Kidney epithelial cell (primary cell): ENCODE results near the gene DPEP3. TPM values are rescaled to one million over a fixed set of nuclear protein-coding genes. Genes with fewer than 3 reads are reported as not detected.
"Not testable (repeated sequence)": the region's sequence is repeated elsewhere in the genome, so short reads cannot be mapped to it uniquely, and the experiment has no call there.

Experiments used
- DNase-seq: peaks from one replicate; pipeline ENCODE4 v3.0.0-alpha.2; 2010; ENCODE audit warnings: low read depth
- H3K27me3 ChIP-seq: 2 replicates; pipeline ENCODE4 v1.6.0; 2011; ENCODE audit warnings: low read length; ENCODE audit not compliant: control insufficient read depth, insufficient read depth
- H3K36me3 ChIP-seq: 2 replicates; pipeline ENCODE4 v1.5.1; 2011; ENCODE audit warnings: low read length; ENCODE audit not compliant: control insufficient read depth, insufficient read depth
- H3K4me3 ChIP-seq: 2 replicates; pipeline ENCODE4 v1.5.1; 2011; ENCODE audit warnings: low read depth, mild to moderate bottlenecking, control low read depth, low read length
- total RNA-seq: library from RNA; depleted of rRNA; stranded (reverse); fragments of >200 nt; gene quantifications from 2 replicates; pipeline ENCODE4 v1.2.3, GENCODE V29; 2015
- TF ChIP-seq, protein P1 (sequence below): IDR thresholded peaks from 2 replicates; pipeline ENCODE4 v1.5.1; 2011; ENCODE audit warnings: mild to moderate bottlenecking, moderate library complexity, low read length, control low read depth, inconsistent platforms; ENCODE audit not compliant: insufficient read depth, poor library complexity, severe bottlenecking

The DPEP3 gene
- total RNA-seq, 1 donor from 2014 or later, result not detected

DNA sequence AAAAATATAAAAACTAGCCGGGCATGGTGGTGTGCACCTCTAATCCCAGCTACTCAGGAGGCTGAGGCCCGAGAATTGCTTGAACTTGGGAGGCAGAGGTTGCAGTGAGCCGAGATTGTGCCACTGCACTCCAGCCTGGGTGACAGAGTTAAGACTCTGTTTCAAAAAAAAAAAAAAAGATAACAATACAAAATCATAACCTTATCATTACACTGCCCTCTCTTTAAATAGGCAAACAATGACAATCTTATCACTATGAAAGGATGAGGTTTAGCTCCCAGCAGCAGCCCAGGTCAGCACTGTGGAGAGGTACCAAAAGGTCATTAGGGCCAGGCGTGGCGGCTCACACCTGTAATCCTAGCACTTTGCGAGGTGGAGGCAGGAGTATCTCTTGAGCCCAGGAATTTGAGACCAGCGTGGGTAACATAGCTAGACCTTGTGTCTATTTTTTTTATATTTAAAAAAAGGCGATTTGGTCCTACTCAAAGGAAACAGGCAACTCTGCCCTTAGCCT is 38.9 kb upstream of the DPEP3 start:
- H3K4me3 ChIP-seq, result no peak overlapping the region
- H3K36me3 ChIP-seq, result no peaks in the 10 kb centered on the region
- TF ChIP-seq, protein P1, sequence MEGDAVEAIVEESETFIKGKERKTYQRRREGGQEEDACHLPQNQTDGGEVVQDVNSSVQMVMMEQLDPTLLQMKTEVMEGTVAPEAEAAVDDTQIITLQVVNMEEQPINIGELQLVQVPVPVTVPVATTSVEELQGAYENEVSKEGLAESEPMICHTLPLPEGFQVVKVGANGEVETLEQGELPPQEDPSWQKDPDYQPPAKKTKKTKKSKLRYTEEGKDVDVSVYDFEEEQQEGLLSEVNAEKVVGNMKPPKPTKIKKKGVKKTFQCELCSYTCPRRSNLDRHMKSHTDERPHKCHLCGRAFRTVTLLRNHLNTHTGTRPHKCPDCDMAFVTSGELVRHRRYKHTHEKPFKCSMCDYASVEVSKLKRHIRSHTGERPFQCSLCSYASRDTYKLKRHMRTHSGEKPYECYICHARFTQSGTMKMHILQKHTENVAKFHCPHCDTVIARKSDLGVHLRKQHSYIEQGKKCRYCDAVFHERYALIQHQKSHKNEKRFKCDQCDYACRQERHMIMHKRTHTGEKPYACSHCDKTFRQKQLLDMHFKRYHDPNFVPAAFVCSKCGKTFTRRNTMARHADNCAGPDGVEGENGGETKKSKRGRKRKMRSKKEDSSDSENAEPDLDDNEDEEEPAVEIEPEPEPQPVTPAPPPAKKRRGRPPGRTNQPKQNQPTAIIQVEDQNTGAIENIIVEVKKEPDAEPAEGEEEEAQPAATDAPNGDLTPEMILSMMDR, result no peak
- no peak for DNase-seq
- no peaks in the 10 kb centered on the region for H3K27me3 ChIP-seq

DNA sequence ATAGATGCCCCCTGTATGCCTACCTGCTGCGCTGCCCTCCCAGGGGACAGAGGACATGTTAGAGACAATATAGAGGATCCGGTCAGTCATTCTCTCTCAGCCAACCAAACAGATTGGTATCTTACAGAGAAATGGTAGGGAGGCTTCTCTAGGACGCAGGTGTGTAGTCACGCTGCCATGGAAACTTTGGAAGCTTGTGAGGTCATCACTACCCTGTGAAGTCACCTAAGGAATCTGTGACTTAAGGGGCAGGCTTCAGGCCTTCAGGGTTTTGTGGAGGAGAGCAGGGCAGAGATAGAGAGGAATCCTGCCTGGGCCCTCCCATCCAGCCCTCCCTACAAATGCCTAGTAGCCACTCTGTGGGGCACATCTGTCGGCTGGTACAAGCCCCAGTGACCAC is 35.4 kb upstream of the DPEP3 start, which contains the start of gene DPEP2NB:
DPEP2NB (minus strand) TSS at position 231 of the 400 bp plus-strand sequence; CDS start at position 90, 141 bp downstream.
- H3K4me3 ChIP-seq, result no peak within 1 kb of the TSS
- no peak for DNase-seq
- no peaks in the 10 kb centered on the region for H3K27me3 ChIP-seq

DNA sequence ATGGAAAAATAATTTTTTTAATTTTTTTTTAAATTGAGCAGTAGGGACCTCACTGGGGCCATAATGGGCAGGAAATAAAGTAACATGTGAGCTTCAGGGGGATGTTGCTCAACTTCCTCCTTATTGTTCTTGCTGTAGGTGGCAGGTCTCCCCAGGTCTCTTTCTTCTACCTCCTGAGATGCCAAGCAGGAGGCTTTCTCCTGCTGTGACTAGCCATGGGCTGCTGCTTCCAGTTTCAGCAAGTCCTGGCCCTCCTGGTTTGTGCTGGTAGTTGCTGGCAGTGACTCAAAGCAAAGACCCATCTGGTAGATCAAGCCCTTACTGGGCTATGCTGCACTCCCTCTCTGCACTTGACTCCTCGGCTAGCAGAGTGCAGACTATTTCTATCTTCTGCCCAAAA is 33.1 kb upstream of the DPEP3 start:
- Histone ChIP-seq H3K36me3 (no peaks in the 10 kb centered on the region), H3K27me3 (no peaks in the 10 kb centered on the region), H3K4me3 (no peak overlapping the region)
- DNase-seq, result no peak
- TF ChIP-seq, protein P1, result no peak

More for the DNA sequence above, 35.4 kb upstream of the DPEP3 start, which contains the start of gene DPEP2NB:
- H3K36me3 ChIP-seq, result no peaks in the 10 kb centered on the region
- TF ChIP-seq, protein P1, result no peak

DNA sequence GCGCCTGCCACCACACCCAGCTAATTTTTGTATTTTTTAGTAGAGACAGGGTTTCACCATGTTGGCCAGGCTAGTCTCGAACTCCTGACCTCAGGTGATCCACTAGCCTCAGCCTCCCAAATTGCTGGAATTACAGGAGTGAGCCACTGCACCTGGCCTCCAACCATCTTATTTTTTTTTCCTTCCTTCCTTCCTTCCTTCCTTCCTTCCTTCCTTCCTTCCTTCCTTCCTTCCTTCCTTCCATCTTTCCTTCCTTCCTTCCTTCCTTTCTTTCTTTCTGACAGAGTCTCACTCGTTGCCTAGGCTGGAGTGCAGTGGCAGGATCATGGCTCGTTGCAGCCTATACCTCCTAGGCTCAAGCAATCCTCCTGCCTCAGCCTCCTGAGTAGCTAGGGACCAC is 29.6 kb upstream of the DPEP3 start:
- H3K4me3 ChIP-seq, H3K27me3 ChIP-seq, H3K36me3 ChIP-seq, DNase-seq: not testable (repeated sequence)

- TF ChIP-seq, protein P1, result no peak
- Histone ChIP-seq H3K27me3 (no peaks in the 10 kb centered on the region), H3K36me3 (no peaks in the 10 kb centered on the region), H3K4me3 (no peak overlapping the region)
- no peak for DNase-seq
These were observed 28.9 kb upstream of the DPEP3 start for GRCh38 chr16:68009157-68009735.

DNA sequence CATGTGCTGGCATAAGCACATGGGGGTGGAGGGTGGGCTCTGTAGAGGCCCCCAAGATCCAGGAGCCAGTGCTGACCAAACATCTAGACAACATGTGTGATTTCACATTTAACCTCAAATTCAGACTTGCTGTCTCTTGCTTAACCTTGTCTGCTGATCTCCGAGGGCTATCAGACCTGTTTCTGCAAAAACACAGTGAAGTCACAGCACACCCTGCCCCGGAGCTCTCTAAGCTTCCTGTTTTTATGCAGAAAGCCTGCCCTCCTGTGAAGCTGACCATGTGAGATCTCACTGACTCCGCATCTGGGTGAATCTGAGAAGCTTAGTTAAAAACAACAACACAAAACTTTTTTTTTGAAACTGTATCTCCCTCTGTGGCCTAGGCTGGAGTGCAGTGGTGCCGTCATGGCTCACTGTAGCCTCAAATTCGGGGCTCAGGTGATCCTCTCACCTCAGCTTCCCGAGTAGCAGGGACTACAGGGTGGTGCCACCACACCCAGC is 25.5 kb upstream of the DPEP3 start:
- no peak overlapping the region for H3K4me3 ChIP-seq
- TF ChIP-seq, protein P1, result no peak
- no peaks in the 10 kb centered on the region for H3K27me3 ChIP-seq
- no peaks in the 10 kb centered on the region for H3K36me3 ChIP-seq
- DNase-seq, result no peak
